Endodermal cell (in vitro differentiated cells): Measurements from ENCODE around the gene AKAP10. TPM values are rescaled to one million over a fixed set of nuclear protein-coding genes. Genes with fewer than 3 reads are reported as not detected.
A peak's percentile ranks its signal among the peaks of the same experiment; 100 is the strongest.

ENCODE experiments used
- DNase-seq: peaks from one replicate; pipeline ENCODE4 v3.0.0-alpha.2; 2017
- H3K27ac ChIP-seq: 2 replicates; pipeline ENCODE4 v1.5.1; 2013; ENCODE audit warnings: mild to moderate bottlenecking, low read depth, low read length, moderate library complexity
- H3K27me3 ChIP-seq: 2 replicates; pipeline ENCODE4 v1.6.1; 2013; ENCODE audit warnings: mild to moderate bottlenecking, low read length, moderate library complexity; ENCODE audit not compliant: insufficient read depth, control insufficient read depth, poor library complexity, severe bottlenecking
- H3K36me3 ChIP-seq: 2 replicates; pipeline ENCODE4 v1.7.0; 2013; ENCODE audit warnings: mild to moderate bottlenecking, low read length, moderate library complexity; ENCODE audit not compliant: control insufficient read depth, insufficient read depth
- H3K4me1 ChIP-seq: one replicate; pipeline ENCODE4 v1.7.0; 2013; ENCODE audit warnings: low read length; ENCODE audit not compliant: control insufficient read depth, insufficient read depth
- H3K4me3 ChIP-seq: 2 replicates; pipeline ENCODE4 v1.5.1; 2013; ENCODE audit warnings: mild to moderate bottlenecking, low read length, moderate library complexity
- H3K9ac ChIP-seq: 2 replicates; pipeline ENCODE4 v1.6.1; 2013; ENCODE audit warnings: mild to moderate bottlenecking, low read length, moderate library complexity; ENCODE audit not compliant: poor library complexity, severe bottlenecking; ENCODE audit errors: extremely low read depth
- H3K9me3 ChIP-seq: 2 replicates; pipeline ENCODE4 v1.6.1; 2013; ENCODE audit warnings: mild to moderate bottlenecking, low read length, moderate library complexity; ENCODE audit not compliant: control insufficient read depth
- H3K27ac Mint-ChIP-seq: 2 replicates; pipeline ENCODE4 v1.8.0; 2020; ENCODE audit warnings: mixed read lengths
- H3K27me3 Mint-ChIP-seq: 2 replicates; pipeline ENCODE4 v1.8.0; 2021; ENCODE audit warnings: mild to moderate bottlenecking, mixed read lengths; ENCODE audit not compliant: insufficient read depth
- H3K36me3 Mint-ChIP-seq: 2 replicates; pipeline ENCODE4 v1.8.0; 2020; ENCODE audit warnings: low read depth, mixed read lengths
- H3K4me1 Mint-ChIP-seq: 2 replicates; pipeline ENCODE4 v1.8.0; 2020; ENCODE audit warnings: mixed read lengths
- H3K4me3 Mint-ChIP-seq: 2 replicates; pipeline ENCODE4 v1.8.0; 2020; ENCODE audit warnings: mild to moderate bottlenecking, moderate library complexity, mixed read lengths
- H3K9me3 Mint-ChIP-seq: 2 replicates; pipeline ENCODE4 v1.8.0; 2020; ENCODE audit warnings: mild to moderate bottlenecking, mixed read lengths
- CTCF ChIP-seq: fragments of 200-600 bp; sonication (generic); conservative IDR thresholded peaks from 2 replicates; pipeline ENCODE4 v1.5.0; 2021; ENCODE audit warnings: antibody characterized with exemption, mild to moderate bottlenecking
- WGBS, 2 experiments: methylation state at CpG; one replicate each; pipeline versions ENCODE4 v1.1.5 to v1.1.7; 2013; ENCODE audit warnings: missing lambda C conversion rate in 2 of 2, mixed read lengths in 1 of 2; ENCODE audit not compliant: insufficient coverage in 1 of 2, insufficient read length in 1 of 2; 5-methylcytosine and 5-hydroxymethylcytosine counted together
- long read RNA-seq, 4 experiments: library from polyadenylated mRNA in 2 of 4; library from RNA in 1 of 4; library from capped mRNA in 1 of 4; stranded (forward) in 3 of 4; unstranded in 1 of 4; transcript quantifications; one replicate each; pipeline ENCODE4 v2.0.0, GENCODE V29; 2020 to 2021; ENCODE audit warnings: inconsistent platforms in 1 of 4
- polyA plus RNA-seq, 2 experiments: library from polyadenylated mRNA; stranded (reverse); fragments of 50-300 nt; gene quantifications; one replicate each; pipeline ENCODE4 v1.2.3, GENCODE V29; 2013
- total RNA-seq, 2 donors: library from RNA; stranded (reverse); fragmentation: NEBNext Ultra II Directional in 1 of 2; extraction: Animal tissue kit (Norgen Biotek cat#: 25700) in 1 of 2; gene quantifications; 2 replicates in 1 of 2; 3 replicates in 1 of 2; pipeline ENCODE4 v1.2.1, GENCODE V29; 2021

The AKAP10 gene, protein sequence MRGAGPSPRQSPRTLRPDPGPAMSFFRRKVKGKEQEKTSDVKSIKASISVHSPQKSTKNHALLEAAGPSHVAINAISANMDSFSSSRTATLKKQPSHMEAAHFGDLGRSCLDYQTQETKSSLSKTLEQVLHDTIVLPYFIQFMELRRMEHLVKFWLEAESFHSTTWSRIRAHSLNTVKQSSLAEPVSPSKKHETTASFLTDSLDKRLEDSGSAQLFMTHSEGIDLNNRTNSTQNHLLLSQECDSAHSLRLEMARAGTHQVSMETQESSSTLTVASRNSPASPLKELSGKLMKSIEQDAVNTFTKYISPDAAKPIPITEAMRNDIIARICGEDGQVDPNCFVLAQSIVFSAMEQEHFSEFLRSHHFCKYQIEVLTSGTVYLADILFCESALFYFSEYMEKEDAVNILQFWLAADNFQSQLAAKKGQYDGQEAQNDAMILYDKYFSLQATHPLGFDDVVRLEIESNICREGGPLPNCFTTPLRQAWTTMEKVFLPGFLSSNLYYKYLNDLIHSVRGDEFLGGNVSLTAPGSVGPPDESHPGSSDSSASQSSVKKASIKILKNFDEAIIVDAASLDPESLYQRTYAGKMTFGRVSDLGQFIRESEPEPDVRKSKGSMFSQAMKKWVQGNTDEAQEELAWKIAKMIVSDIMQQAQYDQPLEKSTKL
- total RNA-seq = 10 to 100 TPM; 29.6 to 39.1 TPM
- polyA plus RNA-seq (2013, experiment 1 of 2) = 17.2 TPM
- 18.3 TPM for polyA plus RNA-seq (2013, experiment 2 of 2)
- long read RNA-seq, experiment 1, full-length matches to known transcripts = 1 of 7 reads
- long read RNA-seq, experiment 1, partial matches to known transcripts = 1 of 7 reads
- long read RNA-seq, experiment 1, other reads (novel, unspliced or antisense) = 5 of 7 reads
- long read RNA-seq, experiment 2, full-length matches to known transcripts = 29 of 55 reads
- long read RNA-seq, experiment 2, partial matches to known transcripts = 3 of 55 reads
- long read RNA-seq, experiment 2, other reads (novel, unspliced or antisense) = 23 of 55 reads
- long read RNA-seq, experiment 3, full-length matches to known transcripts = 51 of 90 reads
- long read RNA-seq, experiment 3, partial matches to known transcripts = 17 of 90 reads
- long read RNA-seq, experiment 3, other reads (novel, unspliced or antisense) = 22 of 90 reads
- long read RNA-seq, experiment 4, full-length matches to known transcripts = 1 of 5 reads
- long read RNA-seq, experiment 4, partial matches to known transcripts = 2 of 5 reads
- long read RNA-seq, experiment 4, other reads (novel, unspliced or antisense) = 2 of 5 reads

DNA sequence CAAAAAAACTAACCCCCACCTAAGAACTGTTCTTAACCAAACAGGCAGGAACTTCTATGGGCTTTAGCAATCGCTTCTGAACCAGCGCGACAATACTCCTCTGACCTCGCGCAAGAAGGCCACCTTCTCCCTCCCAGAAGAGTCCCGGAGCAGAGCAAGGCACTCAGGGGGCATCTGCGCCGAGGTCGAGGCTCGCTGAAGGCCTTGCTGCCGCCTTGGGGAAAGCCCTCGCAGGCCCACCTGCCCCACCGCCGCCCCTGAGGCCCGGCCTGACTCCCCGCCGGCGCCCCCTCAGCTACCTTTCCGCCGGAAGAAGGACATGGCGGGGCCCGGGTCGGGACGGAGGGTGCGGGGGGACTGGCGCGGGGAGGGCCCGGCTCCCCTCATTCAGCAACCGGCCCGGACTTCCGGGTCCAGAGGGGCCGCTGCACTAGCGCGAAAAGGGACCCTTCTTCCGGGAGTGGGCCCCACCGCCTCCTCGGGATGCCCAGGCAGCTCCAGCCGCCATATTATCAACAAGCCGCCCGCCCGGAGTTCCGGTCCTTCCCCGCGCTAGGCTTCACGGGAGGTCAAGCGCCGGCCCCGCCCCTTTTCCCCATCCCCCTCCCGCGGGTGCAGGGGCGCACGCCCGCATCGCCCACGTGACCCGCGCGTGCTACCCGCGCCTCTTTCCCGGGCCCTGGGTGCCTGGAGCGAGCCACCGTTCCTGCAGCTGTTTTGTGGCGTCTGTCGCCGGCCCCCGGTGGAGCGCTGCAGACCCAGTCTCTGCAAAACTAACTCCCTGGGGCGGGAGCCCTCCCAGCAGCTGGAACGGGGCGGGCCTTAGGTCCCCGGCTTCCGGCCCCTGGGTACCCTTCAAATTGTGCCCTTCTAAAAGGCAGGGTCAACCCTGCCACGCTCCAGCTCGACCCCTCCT lies at the start of gene AKAP10:
AKAP10 (minus strand) TSS at position 536 of the 916 bp plus-strand sequence; CDS start at position 387, 149 bp downstream.
- DNase-seq = peak; percentile 99
- peak within 1 kb of the TSS; percentile 70 for H3K27ac ChIP-seq
- no peak for TF ChIP-seq CTCF
- peaks cover 10% of the 10 kb centered on the region for H3K9me3 ChIP-seq
- no peaks in the 10 kb centered on the region for H3K27me3 ChIP-seq
- peaks cover 28% of the 10 kb centered on the region for H3K36me3 ChIP-seq
- Mint-ChIP-seq H3K4me3 (peak within 1 kb of the TSS; percentile 87), H3K27ac (peak within 1 kb of the TSS; percentile 96), H3K36me3 (peaks cover 20% of the 10 kb centered on the region), H3K9me3 (no peaks in the 10 kb centered on the region), H3K4me1 (peaks cover 3% of the 10 kb centered on the region), H3K27me3 (no peaks in the 10 kb centered on the region)
- H3K9ac ChIP-seq = peak within 1 kb of the TSS; percentile 87
- peak within 1 kb of the TSS; percentile 99 for H3K4me3 ChIP-seq
- 0 to 1% methylated on average over 40 to 75 of the region's 75 CpGs for WGBS, 2 experiments
- peaks cover 3% of the 10 kb centered on the region for H3K4me1 ChIP-seq

- Histone ChIP-seq H3K9me3 (no peaks in the 10 kb centered on the region), H3K36me3 (no peaks in the 10 kb centered on the region), H3K27ac (no peak overlapping the region), H3K27me3 (no peaks in the 10 kb centered on the region), H3K4me1 (no peaks in the 10 kb centered on the region), H3K4me3 (no peak overlapping the region), H3K9ac (no peak overlapping the region)
- Mint-ChIP-seq H3K4me3 (no peak overlapping the region), H3K36me3 (no peaks in the 10 kb centered on the region), H3K4me1 (no peaks in the 10 kb centered on the region), H3K27ac (no peak overlapping the region), H3K9me3 (no peaks in the 10 kb centered on the region), H3K27me3 (no peaks in the 10 kb centered on the region)
- no peak for DNase-seq
- no peak for TF ChIP-seq CTCF
These were observed 49.3 kb upstream of the AKAP10 start for GRCh38 chr17:20026960-20027359.
